GM04504 (cell line): ENCODE data around the gene USP30.
A peak's percentile ranks its signal among the peaks of the same experiment; 100 is the strongest.

Experiments used
- DNase-seq: peaks from one replicate; pipeline ENCODE4 v3.0.0-alpha.2; 2012; ENCODE audit warnings: low read depth

The USP30 gene

GRCh38 chr12:109097435-109098182 lies 45.2 kb downstream of the USP30 start, which contains the start of gene UNG:
Gene UNG (plus strand): TSS chr12:109097597. CDS start chr12:109097680, 83 bp downstream.
- DNase-seq = peak; percentile 91

GRCh38 chr12:109098183-109098604 lies 45.8 kb downstream of the USP30 start:
- DNase-seq = no peak

- DNase-seq = no peak
These were observed 46.3 kb downstream of the USP30 start for GRCh38 chr12:109098651-109099050.

GRCh38 chr12:109099431-109100020 lies 47.1 kb downstream of the USP30 start:
- no peak for DNase-seq

- no peak for DNase-seq
These were observed 48.4 kb downstream of the USP30 start for GRCh38 chr12:109100741-109101140.

- no peak for DNase-seq
These were observed 50.1 kb downstream of the USP30 start for GRCh38 chr12:109102491-109102890.

- DNase-seq = no peak
These were observed 52.8 kb downstream of the USP30 start for GRCh38 chr12:109105176-109105575.

- no peak for DNase-seq
These were observed 57.5 kb downstream of the USP30 start for GRCh38 chr12:109109746-109110350.

GRCh38 chr12:109110988-109111495 lies 58.7 kb downstream of the USP30 start:
- DNase-seq = peak; percentile 65

- no peak for DNase-seq
These were observed 60.5 kb downstream of the USP30 start for GRCh38 chr12:109112720-109113465.

- no peak for DNase-seq
These were observed 61.4 kb downstream of the USP30 start for GRCh38 chr12:109113661-109114321.

GRCh38 chr12:109114644-109115043 lies 62.3 kb downstream of the USP30 start:
- no peak for DNase-seq

- no peak for DNase-seq
These were observed 63.0 kb downstream of the USP30 start for GRCh38 chr12:109115404-109115757.

GRCh38 chr12:109115758-109116610 lies 63.6 kb downstream of the USP30 start, which contains the start of gene ACACB:
Gene ACACB (plus strand): TSS chr12:109116587. CDS start chr12:109139406, 22,819 bp downstream.
- no peak for DNase-seq

GRCh38 chr12:109116611-109116949 lies 64.2 kb downstream of the USP30 start:
- no peak for DNase-seq

GRCh38 chr12:109120095-109120494 lies 67.7 kb downstream of the USP30 start:
- DNase-seq = no peak

- DNase-seq = no peak
These were observed 68.2 kb downstream of the USP30 start for GRCh38 chr12:109120557-109120956.

GRCh38 chr12:109121346-109121880 lies 69.0 kb downstream of the USP30 start:
- DNase-seq = no peak

- DNase-seq = no peak
These were observed 72.7 kb downstream of the USP30 start for GRCh38 chr12:109124878-109125648.

- no peak for DNase-seq
These were observed 73.4 kb downstream of the USP30 start for GRCh38 chr12:109125791-109126190.
